ENCODE data around the gene HOXD13. TPM values are rescaled to one million over a fixed set of nuclear protein-coding genes. Genes with fewer than 3 reads are reported as not detected.

The HOXD13 gene
- total RNA-seq, 2 donors from 2014 or later: not detected

GRCh38 chr2:176101842-176102241, 9.3 kb downstream of the HOXD13 start:
- ATAC-seq (no peak), DNase-seq (no peak)
- H3K36me3 Mint-ChIP-seq (ENCODE audit: low read depth): peaks cover 7% of the 10 kb centered on the region
- no peak overlapping the region for H3K27ac Mint-ChIP-seq
- peaks cover 94% of the 10 kb centered on the region for H3K27me3 Mint-ChIP-seq
- peaks cover 20% of the 10 kb centered on the region for H3K4me1 Mint-ChIP-seq
- H3K9me3 ChIP-seq (ENCODE audit: control insufficient read depth, low read length, poor library complexity, severe bottlenecking): peaks cover 8% of the 10 kb centered on the region
- no peak overlapping the region for H3K4me3 Mint-ChIP-seq

- H3K4me1 Mint-ChIP-seq: peaks cover 16% of the 10 kb centered on the region
- H3K27ac Mint-ChIP-seq: peak overlapping the region; percentile 27
- no peak for ATAC-seq
- H3K4me3 Mint-ChIP-seq: no peak overlapping the region
- H3K36me3 Mint-ChIP-seq (ENCODE audit: low read depth): peaks cover 7% of the 10 kb centered on the region
- peaks cover 88% of the 10 kb centered on the region for H3K27me3 Mint-ChIP-seq
- peaks cover 8% of the 10 kb centered on the region for H3K9me3 ChIP-seq (ENCODE audit: control insufficient read depth, low read length, poor library complexity, severe bottlenecking)
- no peak for DNase-seq
Measured at GRCh38 chr2:176102309-176102866, 9.9 kb downstream of the HOXD13 start.

GRCh38 chr2:176103194-176103593, 10.7 kb downstream of the HOXD13 start:
- Mint-ChIP-seq H3K4me1 (peaks cover 11% of the 10 kb centered on the region), H3K36me3 (ENCODE audit: low read depth) (peaks cover 5% of the 10 kb centered on the region), H3K4me3 (peak overlapping the region; percentile 34), H3K27ac (no peak overlapping the region), H3K27me3 (peaks cover 80% of the 10 kb centered on the region)
- ATAC-seq (no peak), DNase-seq (no peak)
- peaks cover 8% of the 10 kb centered on the region for H3K9me3 ChIP-seq (ENCODE audit: control insufficient read depth, low read length, poor library complexity, severe bottlenecking)

GRCh38 chr2:176103742-176104315, 11.3 kb downstream of the HOXD13 start:
- no peak for DNase-seq
- peaks cover 78% of the 10 kb centered on the region for H3K27me3 Mint-ChIP-seq
- no peak overlapping the region for H3K27ac Mint-ChIP-seq
- peaks cover 5% of the 10 kb centered on the region for H3K36me3 Mint-ChIP-seq (ENCODE audit: low read depth)
- peaks cover 11% of the 10 kb centered on the region for H3K4me1 Mint-ChIP-seq
- H3K9me3 ChIP-seq (ENCODE audit: control insufficient read depth, low read length, poor library complexity, severe bottlenecking): peaks cover 8% of the 10 kb centered on the region
- no peak for ATAC-seq
- H3K4me3 Mint-ChIP-seq: no peak overlapping the region

GRCh38 chr2:176104316-176105077, 12.0 kb downstream of the HOXD13 start:
- no peak for DNase-seq
- Mint-ChIP-seq H3K4me3 (peak overlapping the region; percentile 28), H3K27ac (no peak overlapping the region), H3K27me3 (peaks cover 78% of the 10 kb centered on the region), H3K36me3 (ENCODE audit: low read depth) (peaks cover 5% of the 10 kb centered on the region), H3K4me1 (peaks cover 11% of the 10 kb centered on the region)
- H3K9me3 ChIP-seq (ENCODE audit: control insufficient read depth, low read length, poor library complexity, severe bottlenecking): peaks cover 8% of the 10 kb centered on the region
- no peak for ATAC-seq

GRCh38 chr2:176105078-176105729, 12.7 kb downstream of the HOXD13 start:
- H3K4me1 Mint-ChIP-seq: peaks cover 11% of the 10 kb centered on the region
- H3K9me3 ChIP-seq (ENCODE audit: control insufficient read depth, low read length, poor library complexity, severe bottlenecking): peaks cover 8% of the 10 kb centered on the region
- no peak overlapping the region for H3K4me3 Mint-ChIP-seq
- peaks cover 5% of the 10 kb centered on the region for H3K36me3 Mint-ChIP-seq (ENCODE audit: low read depth)
- DNase-seq: no peak
- peaks cover 80% of the 10 kb centered on the region for H3K27me3 Mint-ChIP-seq
- peak overlapping the region; percentile 1 for H3K27ac Mint-ChIP-seq
- no peak for ATAC-seq

- DNase-seq: no peak
- H3K9me3 ChIP-seq (ENCODE audit: control insufficient read depth, low read length, poor library complexity, severe bottlenecking): peaks cover 8% of the 10 kb centered on the region
- H3K36me3 Mint-ChIP-seq (ENCODE audit: low read depth): peaks cover 5% of the 10 kb centered on the region
- no peak for ATAC-seq
- H3K27me3 Mint-ChIP-seq: peaks cover 80% of the 10 kb centered on the region
- H3K27ac Mint-ChIP-seq: peak overlapping the region; percentile 1
- H3K4me3 Mint-ChIP-seq: peak overlapping the region; percentile 68
- H3K4me1 Mint-ChIP-seq: peaks cover 11% of the 10 kb centered on the region
Measured at GRCh38 chr2:176105730-176106580, 13.4 kb downstream of the HOXD13 start.

- Mint-ChIP-seq H3K36me3 (ENCODE audit: low read depth) (peaks cover 6% of the 10 kb centered on the region), H3K27me3 (peaks cover 80% of the 10 kb centered on the region), H3K4me1 (peaks cover 11% of the 10 kb centered on the region), H3K27ac (peak within 1 kb of the TSS; percentile 1), H3K4me3 (peak within 1 kb of the TSS; percentile 68)
- peaks cover 8% of the 10 kb centered on the region for H3K9me3 ChIP-seq (ENCODE audit: control insufficient read depth, low read length, poor library complexity, severe bottlenecking)
- ATAC-seq (no peak), DNase-seq (no peak)
Measured at GRCh38 chr2:176106581-176107539, 14.3 kb downstream of the HOXD13 start, which contains the start of gene HOXD11. Gene HOXD11 (plus strand): TSS chr2:176107280. CDS start chr2:176107356, 76 bp downstream.

- no peak overlapping the region for H3K4me3 Mint-ChIP-seq
- H3K9me3 ChIP-seq (ENCODE audit: control insufficient read depth, low read length, poor library complexity, severe bottlenecking): peaks cover 8% of the 10 kb centered on the region
- H3K4me1 Mint-ChIP-seq: peaks cover 11% of the 10 kb centered on the region
- H3K27ac Mint-ChIP-seq: no peak overlapping the region
- peaks cover 80% of the 10 kb centered on the region for H3K27me3 Mint-ChIP-seq
- H3K36me3 Mint-ChIP-seq (ENCODE audit: low read depth): peaks cover 6% of the 10 kb centered on the region
- ATAC-seq (no peak), DNase-seq (no peak)
Measured at GRCh38 chr2:176107731-176108181, 15.2 kb downstream of the HOXD13 start.

- Mint-ChIP-seq H3K4me1 (peaks cover 10% of the 10 kb centered on the region), H3K36me3 (ENCODE audit: low read depth) (peaks cover 6% of the 10 kb centered on the region), H3K27me3 (peaks cover 82% of the 10 kb centered on the region), H3K4me3 (peak overlapping the region; percentile 47), H3K27ac (peak overlapping the region; percentile 77)
- H3K9me3 ChIP-seq (ENCODE audit: control insufficient read depth, low read length, poor library complexity, severe bottlenecking): peaks cover under 1% of the 10 kb centered on the region
- no peak for ATAC-seq
- no peak for DNase-seq
Measured at GRCh38 chr2:176109192-176109901, 16.8 kb downstream of the HOXD13 start.

- Mint-ChIP-seq H3K4me1 (peaks cover 9% of the 10 kb centered on the region), H3K27ac (peak overlapping the region; percentile 77), H3K4me3 (no peak overlapping the region), H3K27me3 (peaks cover 82% of the 10 kb centered on the region), H3K36me3 (ENCODE audit: low read depth) (peaks cover 6% of the 10 kb centered on the region)
- no peak for DNase-seq
- H3K9me3 ChIP-seq (ENCODE audit: control insufficient read depth, low read length, poor library complexity, severe bottlenecking): no peaks in the 10 kb centered on the region
- ATAC-seq: no peak
Measured at GRCh38 chr2:176109946-176110345, 17.4 kb downstream of the HOXD13 start.

All from T-helper 17 cell (primary cell).